Measurements from ENCODE around the gene CYREN. TPM values are rescaled to one million over a fixed set of nuclear protein-coding genes. Genes with fewer than 3 reads are reported as not detected.

The CYREN gene
- total RNA-seq, 2 donors from 2014 or later: 25.5 to 31.4 TPM

GRCh38 chr7:135206941-135207391, 36.5 kb upstream of the CYREN start:
- no peak for TF ChIP-seq CTCF (IDR thresholded peaks at IDR 0.05)
- Histone ChIP-seq H3K9me3 (no peaks in the 10 kb centered on the region), H3K36me3 (peaks cover 36% of the 10 kb centered on the region), H3K4me3 (no peak overlapping the region), H3K27ac (no peak overlapping the region), H3K27me3 (no peaks in the 10 kb centered on the region), H3K4me1 (peaks cover 0 to 9% of the 10 kb centered on the region in 2 donors)
- no peak for DNase-seq (ENCODE audit: low spot score)

GRCh38 chr7:135205850-135206249, 35.3 kb upstream of the CYREN start:
- peaks cover 0 to 13% of the 10 kb centered on the region in 2 donors for H3K4me1 ChIP-seq
- H3K9me3 ChIP-seq: no peaks in the 10 kb centered on the region
- H3K4me3 ChIP-seq: no peak overlapping the region
- H3K27me3 ChIP-seq: no peaks in the 10 kb centered on the region
- DNase-seq (ENCODE audit: low spot score): no peak
- TF ChIP-seq CTCF (IDR thresholded peaks at IDR 0.05): no peak
- H3K27ac ChIP-seq: no peak overlapping the region
- peaks cover 36% of the 10 kb centered on the region for H3K36me3 ChIP-seq

- Histone ChIP-seq H3K27me3 (no peaks in the 10 kb centered on the region), H3K36me3 (peaks cover 36% of the 10 kb centered on the region), H3K4me1 (peaks cover 0 to 4% of the 10 kb centered on the region in 2 donors)
These were observed 34.4 kb upstream of the CYREN start for GRCh38 chr7:135204876-135205275.

GRCh38 chr7:135204341-135204749, 33.8 kb upstream of the CYREN start:
- H3K4me1 ChIP-seq: peaks cover 0 to 4% of the 10 kb centered on the region in 2 donors
- TF ChIP-seq CTCF (IDR thresholded peaks at IDR 0.05): no peak

More at GRCh38 chr7:135204876-135205275, 34.4 kb upstream of the CYREN start:
- no peaks in the 10 kb centered on the region for H3K9me3 ChIP-seq
- TF ChIP-seq CTCF (IDR thresholded peaks at IDR 0.05): no peak
- no peak overlapping the region for H3K4me3 ChIP-seq
- DNase-seq (ENCODE audit: low spot score): no peak
- no peak overlapping the region for H3K27ac ChIP-seq

GRCh38 chr7:135201350-135201749, 30.8 kb upstream of the CYREN start:
- Histone ChIP-seq H3K4me1 (peaks cover 0 to 4% of the 10 kb centered on the region in 2 donors), H3K27ac (no peak overlapping the region), H3K27me3 (no peaks in the 10 kb centered on the region), H3K4me3 (no peak overlapping the region), H3K9me3 (no peaks in the 10 kb centered on the region), H3K36me3 (peaks cover 57% of the 10 kb centered on the region)
- no peak for TF ChIP-seq CTCF (IDR thresholded peaks at IDR 0.05)
- no peak for DNase-seq (ENCODE audit: low spot score)

More at GRCh38 chr7:135204341-135204749, 33.8 kb upstream of the CYREN start:
- Histone ChIP-seq H3K36me3 (peaks cover 36% of the 10 kb centered on the region), H3K4me3 (no peak overlapping the region), H3K9me3 (no peaks in the 10 kb centered on the region), H3K27ac (no peak overlapping the region), H3K27me3 (no peaks in the 10 kb centered on the region)
- DNase-seq (ENCODE audit: low spot score): no peak

- TF ChIP-seq CTCF (IDR thresholded peaks at IDR 0.05): no peak
- Histone ChIP-seq H3K27ac (no peak overlapping the region), H3K4me3 (no peak overlapping the region), H3K9me3 (no peaks in the 10 kb centered on the region), H3K4me1 (peaks cover 0 to 4% of the 10 kb centered on the region in 2 donors), H3K27me3 (no peaks in the 10 kb centered on the region), H3K36me3 (peaks cover 57% of the 10 kb centered on the region)
- DNase-seq (ENCODE audit: low spot score): no peak
These were observed 30.4 kb upstream of the CYREN start for GRCh38 chr7:135200821-135201331.

Measured in right atrium auricular region (tissue), 2 donors.